H54 (cell line): Measurements from ENCODE around the gene PRKCZ.

Experiments used
- DNase-seq: peaks from one replicate; pipeline ENCODE4 v3.0.0; 2011; ENCODE audit warnings: low spot score, mixed read lengths; ENCODE audit not compliant: insufficient read length
- FAIRE-seq: peaks from 3 replicates; lab custom pipeline; 2011; peaks lifted over from hg19 to GRCh38; lab: Jason Lieb, UNC
- POLR2A ChIP-seq: IDR thresholded peaks from 2 replicates; pipeline ENCODE4 v1.6.1; 2011; ENCODE audit warnings: low read depth, mild to moderate bottlenecking, low read length

Gene PRKCZ

DNA sequence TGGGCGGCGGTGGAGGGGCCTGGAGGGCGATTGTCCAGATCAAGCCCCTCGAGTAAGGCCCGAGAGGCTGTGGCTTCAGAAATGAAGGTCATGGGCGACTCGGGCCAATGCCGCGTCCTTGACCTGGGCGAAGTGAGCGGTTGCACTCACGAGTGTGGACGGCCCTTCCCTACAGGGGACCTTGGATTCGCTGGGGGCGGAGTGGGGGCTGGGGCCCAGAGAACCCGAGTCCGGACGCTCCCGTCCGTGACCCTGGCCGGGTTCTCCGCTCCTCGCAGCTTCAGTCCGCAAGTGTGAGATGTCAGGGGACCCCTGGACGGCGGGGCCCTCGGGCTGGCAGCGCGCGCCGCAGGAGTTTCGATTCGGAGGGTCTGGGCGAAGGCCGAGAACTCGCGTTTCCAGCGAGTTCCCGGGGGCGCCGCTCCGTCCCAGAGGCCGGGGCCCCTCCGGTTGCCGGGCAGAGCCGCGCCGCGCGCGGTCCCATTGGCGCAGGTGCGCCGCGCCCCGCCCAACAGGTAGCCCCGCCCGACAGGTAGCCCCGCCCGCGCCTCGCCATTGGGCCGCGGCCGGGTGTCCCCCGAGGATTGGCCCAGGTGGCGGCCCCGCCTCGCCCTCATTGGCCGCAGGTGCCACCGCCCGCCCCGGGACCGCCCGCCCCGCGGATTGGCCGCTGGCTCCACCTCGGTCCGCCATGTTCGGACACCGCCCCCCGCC lies at the start of gene PRKCZ:
PRKCZ (plus strand) TSS at position 694 of the 714 bp plus-strand sequence. CDS start 220 bp downstream, outside the sequence.
- TF ChIP-seq POLR2A, result no peak
- DNase-seq (no peak), FAIRE-seq (no peak)

- no peak for TF ChIP-seq POLR2A
- no peak for FAIRE-seq
- no peak for DNase-seq
These were observed 49.8 kb upstream of the PRKCZ start for GRCh38 chr1:2000432-2000831.

DNA sequence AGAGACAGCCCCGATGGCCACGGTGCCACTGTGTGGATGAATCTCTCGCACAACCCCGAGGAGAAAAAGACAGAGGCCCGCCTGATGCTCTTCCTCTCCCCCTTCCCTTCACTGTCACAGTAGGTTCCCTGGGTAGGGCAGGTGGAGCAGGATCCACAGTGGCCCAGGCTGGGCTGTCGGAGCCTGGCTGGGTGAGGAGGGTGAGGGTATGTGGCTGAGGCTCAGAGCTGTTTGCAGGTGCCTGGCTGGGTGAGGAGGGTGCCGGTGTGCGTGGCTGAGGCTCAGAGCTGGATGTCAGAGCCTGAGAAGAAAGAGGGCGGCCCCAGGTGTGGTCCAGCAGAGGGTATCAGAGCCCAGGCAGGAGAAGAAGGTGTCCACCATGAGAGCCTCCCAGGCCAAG lies 49.4 kb upstream of the PRKCZ start:
- no peak for FAIRE-seq
- DNase-seq, result no peak

GRCh38 chr1:2001773-2002411 lies 48.3 kb upstream of the PRKCZ start:
- DNase-seq (no peak), FAIRE-seq (no peak)
- TF ChIP-seq POLR2A, result no peak

More for the DNA sequence above, 49.4 kb upstream of the PRKCZ start:
- no peak for TF ChIP-seq POLR2A

GRCh38 chr1:2003541-2004131 lies 46.6 kb upstream of the PRKCZ start, which contains the start of gene CFAP74:
CFAP74 (minus strand) TSS chr1:2003786; CDS start chr1:1990956, 12,830 bp downstream.
- no peak for TF ChIP-seq POLR2A
- DNase-seq, result no peak
- FAIRE-seq, result no peak

GRCh38 chr1:2004856-2005255 lies 45.4 kb upstream of the PRKCZ start:
- DNase-seq, result no peak
- no peak for TF ChIP-seq POLR2A
- no peak for FAIRE-seq

DNA sequence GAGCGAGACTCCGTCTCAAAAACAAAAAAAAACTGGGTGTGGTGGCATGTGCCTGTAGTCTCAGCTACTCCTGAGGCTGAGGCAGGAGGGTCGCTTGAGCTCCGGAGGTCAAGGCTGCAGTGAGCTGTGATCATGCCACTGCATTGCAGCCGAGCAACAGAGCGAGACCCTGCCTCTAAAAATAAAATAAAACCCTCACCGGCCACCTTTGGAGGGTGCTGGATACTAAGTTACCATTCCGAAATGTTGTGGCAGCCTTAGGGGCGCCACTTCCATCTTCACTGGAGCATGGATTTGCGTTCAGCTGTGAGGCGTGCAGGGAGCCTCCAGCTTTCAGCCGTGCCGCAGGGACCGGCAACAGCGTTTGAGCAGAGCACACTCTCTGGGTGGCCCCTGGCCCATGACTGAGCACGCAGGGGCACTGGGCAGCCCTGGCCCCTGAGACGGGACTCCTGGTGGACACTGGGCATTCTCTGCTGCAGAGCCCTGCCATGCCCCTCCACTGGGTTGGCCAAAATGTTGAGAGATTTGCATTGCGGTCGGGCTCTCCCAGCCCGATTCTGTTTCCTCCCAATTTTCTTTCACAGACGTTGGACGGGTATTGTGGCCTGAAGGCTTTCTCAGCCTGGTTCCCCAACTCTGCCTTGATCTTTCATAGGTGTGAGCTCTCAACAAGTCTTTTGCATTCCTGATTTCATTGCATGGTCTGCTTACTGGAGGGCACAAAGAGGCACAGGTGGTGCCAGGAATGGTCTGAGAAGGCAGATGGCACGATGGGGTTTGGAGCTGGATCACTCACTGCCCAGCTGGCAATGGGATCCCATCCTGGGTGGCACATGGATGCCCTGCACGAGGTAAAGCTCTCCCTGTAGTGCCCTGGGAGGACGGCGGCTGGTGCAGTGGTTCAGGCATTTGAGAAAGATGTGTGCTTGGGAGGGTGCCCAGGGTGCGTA lies 40.8 kb upstream of the PRKCZ start:
- DNase-seq, result no peak
- no peak for TF ChIP-seq POLR2A
- FAIRE-seq, result no peak

GRCh38 chr1:2014181-2014580 lies 36.0 kb upstream of the PRKCZ start:
- no peak for FAIRE-seq

GRCh38 chr1:2014741-2015735 lies 35.2 kb upstream of the PRKCZ start:
- FAIRE-seq, result no peak
- DNase-seq, result peak; percentile 73
- no peak for TF ChIP-seq POLR2A

More at GRCh38 chr1:2014181-2014580, 36.0 kb upstream of the PRKCZ start:
- TF ChIP-seq POLR2A, result no peak
- no peak for DNase-seq

- DNase-seq (no peak), FAIRE-seq (no peak)
- TF ChIP-seq POLR2A, result no peak
These were observed 34.1 kb upstream of the PRKCZ start for GRCh38 chr1:2016123-2016522.

DNA sequence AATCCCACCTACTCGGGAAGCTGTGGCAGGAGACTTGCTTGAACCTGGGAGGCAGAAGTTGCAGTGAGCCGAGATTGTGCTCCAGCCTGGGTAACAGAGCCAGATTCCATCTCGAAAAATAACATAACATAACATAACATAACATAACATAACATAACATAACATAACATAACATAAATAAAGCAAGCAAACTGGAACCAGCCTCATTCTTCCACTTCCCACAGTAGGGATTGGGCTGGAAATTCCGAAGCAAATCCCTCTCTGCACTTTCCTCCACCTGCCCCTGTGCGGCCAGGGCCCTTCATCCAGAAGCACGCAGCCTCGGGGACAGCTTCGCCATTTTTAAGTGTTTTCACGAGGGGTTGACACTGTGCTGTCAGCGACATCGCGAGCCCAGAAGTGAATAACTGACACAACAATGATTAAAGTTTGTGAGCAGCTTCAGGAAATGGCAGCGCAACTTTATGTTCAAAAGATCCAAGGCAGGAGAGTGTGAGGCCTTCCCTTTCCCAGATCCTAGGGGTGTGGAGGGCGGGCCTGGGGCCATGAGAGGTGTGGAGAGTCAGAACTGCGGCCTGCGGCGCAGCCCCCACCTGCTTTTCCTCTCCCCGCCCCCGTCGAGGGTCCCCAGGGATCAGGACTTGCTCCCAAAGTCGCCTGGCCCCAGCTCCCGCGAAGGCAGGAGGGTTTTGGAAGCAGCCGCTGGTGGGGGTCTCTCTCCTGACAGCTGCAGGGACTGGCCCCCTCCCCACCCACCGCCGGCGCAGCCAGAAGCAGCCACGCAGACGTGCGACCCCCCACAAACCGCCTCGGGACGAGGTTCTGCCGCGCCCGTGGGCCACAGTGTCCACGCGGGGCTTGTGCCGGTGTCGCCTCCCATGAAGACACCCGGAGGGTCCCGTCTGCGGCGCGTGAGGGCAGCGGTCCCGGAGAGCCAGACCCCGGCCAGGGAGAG lies 31.7 kb upstream of the PRKCZ start:
- DNase-seq (no peak), FAIRE-seq (no peak)
- no peak for TF ChIP-seq POLR2A

DNA sequence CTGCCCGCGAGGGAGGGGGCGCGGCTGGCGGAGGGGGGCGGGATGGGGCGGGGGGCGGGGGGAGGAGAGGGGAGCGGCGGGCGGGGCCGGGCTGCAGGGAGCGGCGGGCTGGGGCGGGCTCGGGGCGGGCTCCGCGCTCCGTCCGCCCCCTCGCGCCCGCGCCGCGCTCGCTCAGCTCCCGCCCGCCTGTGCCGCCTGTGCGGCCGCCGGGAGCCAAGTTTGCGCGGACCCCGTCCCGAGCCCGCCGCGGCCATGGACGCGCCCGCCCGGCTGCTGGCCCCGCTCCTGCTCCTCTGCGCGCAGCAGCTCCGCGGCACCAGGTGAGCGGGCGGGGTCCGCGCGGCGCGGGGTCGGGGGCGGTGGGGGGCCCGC lies 31.1 kb upstream of the PRKCZ start, which contains the start of gene GABRD:
GABRD (plus strand) TSS at position 174 of the 372 bp plus-strand sequence; CDS start at position 253, 79 bp downstream.
- no peak for FAIRE-seq
- DNase-seq, result no peak
- no peak for TF ChIP-seq POLR2A
